Fibroblast of skin of scalp (primary cell): ENCODE data around the gene UNC13B.

ENCODE experiments used
- DNase-seq: peaks from one replicate; pipeline ENCODE4 v3.0.0-alpha.2; 2013

The UNC13B gene

DNA sequence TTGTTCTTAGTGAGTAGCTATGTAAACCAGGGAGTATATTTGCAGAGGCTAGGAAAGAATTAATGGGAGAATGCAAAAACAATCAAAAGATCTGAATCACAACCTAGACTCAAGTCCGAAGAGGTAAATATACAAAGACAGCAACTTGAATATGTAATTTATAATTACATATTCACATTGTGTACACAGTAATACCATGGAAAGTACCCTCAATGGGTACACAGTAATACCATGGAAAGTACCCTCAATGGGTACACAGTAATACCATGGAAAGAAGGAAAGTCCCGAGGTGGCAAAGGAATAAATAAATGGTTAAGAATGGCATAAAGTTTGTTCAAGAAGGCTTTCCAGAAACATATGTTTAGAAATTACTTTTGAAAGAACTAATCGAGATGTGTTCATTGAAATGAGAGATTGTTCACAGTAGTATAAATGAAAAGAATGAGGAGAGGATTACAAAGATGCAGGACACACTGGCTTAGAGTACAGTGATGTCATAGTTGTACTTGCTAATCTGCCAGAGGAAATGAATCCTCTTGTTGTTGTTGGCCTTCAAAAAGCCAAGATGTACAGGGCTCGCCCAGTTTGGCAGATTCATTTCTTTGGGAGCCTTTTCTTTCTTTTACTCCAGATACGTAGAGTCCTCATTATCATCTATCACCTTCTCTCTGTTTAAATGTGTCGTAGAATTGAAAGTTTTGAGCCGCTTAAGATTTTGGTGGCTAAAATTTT is 116.0 kb downstream of the UNC13B start:
- peak; percentile 67 for DNase-seq

DNA sequence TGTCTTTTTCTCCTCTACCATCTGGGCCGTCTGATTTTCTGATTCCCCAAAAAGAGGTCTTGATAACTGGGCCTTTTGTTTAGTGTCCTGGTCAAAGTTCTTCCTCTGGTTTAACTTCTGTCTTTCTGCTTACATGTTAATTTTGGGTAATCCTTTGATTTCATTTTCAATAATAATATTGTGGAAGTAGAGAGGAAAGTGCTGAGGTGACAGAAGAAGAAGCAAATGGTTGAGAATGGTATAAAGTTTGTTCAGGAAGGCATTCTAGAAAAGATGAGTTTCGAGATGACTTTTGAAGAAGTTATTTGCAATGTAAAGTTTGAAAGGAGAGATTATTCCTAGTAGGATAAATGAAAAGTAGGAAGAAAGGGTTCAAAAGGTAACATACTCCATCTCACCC is 118.1 kb downstream of the UNC13B start:
- no peak for DNase-seq

DNA sequence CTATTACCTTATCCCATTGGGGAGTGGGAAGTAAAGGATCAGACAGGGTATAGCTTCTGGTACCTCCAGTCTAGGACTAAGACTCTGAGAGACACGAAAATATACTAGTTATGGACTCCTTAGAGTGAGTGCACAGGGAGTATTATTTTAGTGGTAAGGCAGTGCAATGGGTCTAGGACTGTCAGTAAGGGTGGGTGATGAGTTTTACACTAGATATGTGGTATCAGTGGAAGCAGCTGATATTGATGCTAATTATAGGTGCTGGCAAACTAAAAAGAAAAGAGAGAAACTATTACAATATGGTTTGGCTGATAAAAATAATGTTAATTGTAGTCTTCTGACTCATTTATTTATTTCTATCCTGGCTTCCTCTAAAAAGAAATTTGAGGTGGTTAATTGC is 118.6 kb downstream of the UNC13B start:
- DNase-seq: no peak

DNA sequence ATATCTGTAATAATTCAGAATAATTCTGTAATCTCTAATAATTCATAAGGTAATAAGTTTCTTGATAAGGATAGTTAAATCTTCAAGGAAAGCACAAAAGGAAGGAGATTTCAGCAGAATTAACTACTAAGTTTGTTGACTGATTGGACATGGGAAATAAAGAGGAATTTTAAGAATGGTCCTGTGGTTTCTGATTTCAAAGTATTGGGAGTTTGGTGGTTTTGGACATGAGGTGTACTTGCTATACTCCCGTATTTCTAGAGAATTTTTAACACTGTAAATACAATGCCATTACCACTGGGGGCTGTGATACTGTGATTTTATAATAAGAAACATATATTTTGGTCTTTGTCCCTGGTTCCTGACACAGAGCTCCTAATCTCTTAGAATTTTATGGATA is 123.9 kb downstream of the UNC13B start:
- peak; percentile 17 for DNase-seq

DNA sequence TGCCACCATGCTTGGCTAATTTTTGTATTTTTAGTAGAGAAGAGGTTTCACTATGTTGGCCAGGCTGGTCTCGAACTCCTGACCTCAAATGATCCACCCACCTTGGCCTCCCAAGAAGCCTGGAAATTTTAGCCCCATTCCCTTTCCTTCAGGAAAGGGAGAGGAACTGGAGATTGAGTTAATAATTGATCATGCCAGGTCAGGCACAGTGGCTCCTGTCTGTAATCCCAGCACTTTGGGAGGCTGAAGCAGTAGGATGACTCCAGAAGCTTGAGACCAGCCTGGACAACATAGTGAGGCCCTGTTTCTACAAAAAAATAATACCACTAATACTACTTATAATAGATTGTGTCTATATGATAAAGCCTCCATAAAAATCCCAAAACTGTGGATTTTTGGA is 124.6 kb downstream of the UNC13B start:
- DNase-seq: no peak

DNA sequence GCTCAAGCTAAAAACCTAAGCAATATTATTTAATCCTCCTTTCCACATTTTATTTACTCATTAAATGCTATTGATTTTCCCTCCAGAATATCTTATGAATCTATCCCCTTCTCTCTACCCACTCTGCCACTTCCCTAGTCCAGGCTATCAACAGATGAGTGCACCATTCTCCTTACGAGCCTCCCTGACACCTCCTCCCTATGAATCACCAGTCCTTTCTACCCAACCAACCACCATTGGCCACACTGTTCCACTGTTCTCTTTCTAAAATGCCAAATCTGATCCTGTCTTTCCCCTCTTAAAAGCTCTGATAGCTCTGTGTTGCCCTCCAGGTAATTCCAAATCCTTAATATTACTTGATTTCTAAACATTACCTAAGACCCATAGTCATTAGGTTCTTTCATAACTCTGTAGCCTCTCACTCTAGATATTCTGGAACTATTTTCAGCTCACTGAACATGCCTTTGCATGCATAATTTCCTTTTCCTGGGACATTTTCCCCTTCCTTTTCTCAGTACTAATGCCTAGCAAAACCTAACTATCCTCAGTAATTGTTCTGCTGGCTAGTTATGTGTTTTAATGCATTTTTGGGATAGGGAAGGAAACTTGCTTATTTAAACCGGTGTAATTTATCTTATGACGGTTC is 126.3 kb downstream of the UNC13B start:
- DNase-seq: no peak

DNA sequence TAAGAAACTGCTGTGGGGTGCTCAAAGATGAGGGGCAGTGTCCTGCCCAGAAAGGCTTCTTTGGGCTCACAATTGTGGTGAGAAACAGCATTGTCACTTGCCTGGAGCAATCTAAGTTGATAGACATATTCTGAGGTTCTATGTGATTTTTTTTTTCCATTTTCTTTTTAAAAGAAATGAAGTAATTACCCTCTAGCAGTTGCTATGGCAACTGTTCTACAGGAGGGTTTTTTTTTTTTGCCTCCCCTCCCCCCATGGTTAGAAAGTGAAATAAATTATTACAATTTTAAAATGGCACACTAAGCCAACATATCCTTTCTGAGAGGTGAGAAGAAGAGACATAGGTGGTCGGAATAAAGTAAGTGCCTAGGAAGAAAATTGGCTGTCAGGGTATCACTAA is 127.0 kb downstream of the UNC13B start:
- DNase-seq: no peak

DNA sequence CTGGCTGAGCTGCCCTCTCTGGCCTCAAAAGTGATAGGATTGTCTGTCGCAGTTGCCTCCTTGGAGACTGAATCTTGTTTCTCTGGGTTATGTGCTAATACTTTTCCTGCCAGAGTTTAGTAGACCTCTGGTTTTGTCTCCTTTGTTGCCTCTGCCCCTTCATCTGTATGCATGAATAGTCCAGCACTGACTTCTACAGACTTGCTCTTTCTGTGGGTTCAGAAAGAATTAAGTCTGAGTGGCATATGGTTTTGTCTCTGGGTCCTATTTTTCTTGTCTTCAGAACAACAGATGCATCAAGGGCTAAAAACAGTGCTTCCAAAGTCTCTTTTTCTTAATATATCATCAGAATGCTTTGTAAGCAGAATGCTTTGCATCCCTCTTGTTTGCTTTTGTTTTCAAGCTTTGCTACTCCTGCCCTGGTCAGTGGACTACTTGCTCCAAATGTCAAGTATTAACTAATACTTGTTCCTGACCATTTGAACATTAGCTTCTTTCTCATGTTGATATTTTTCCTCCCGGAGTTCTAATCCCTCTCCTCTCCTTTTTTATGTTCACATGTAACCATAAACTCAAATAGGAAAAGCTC is 131.7 kb downstream of the UNC13B start:
- no peak for DNase-seq

DNA sequence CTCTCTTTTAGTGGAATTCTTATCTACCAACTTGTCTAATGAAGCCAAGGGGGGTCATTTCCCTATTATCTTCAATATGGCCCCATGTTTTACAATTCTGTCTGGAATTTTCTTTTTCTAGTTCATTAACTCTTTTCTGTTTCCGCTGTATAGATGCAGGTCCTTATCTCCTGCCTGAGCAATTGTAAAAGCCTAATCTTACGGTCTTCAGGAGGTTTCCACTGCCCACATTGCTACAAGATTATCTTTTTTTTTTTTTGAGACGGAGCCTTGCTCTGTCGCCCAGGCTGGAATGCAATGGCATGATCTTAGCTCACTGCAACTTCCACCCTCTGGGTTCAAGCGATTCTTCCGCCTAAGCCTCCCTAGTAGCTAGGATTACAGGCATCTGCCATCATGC is 132.3 kb downstream of the UNC13B start:
- DNase-seq: no peak

DNA sequence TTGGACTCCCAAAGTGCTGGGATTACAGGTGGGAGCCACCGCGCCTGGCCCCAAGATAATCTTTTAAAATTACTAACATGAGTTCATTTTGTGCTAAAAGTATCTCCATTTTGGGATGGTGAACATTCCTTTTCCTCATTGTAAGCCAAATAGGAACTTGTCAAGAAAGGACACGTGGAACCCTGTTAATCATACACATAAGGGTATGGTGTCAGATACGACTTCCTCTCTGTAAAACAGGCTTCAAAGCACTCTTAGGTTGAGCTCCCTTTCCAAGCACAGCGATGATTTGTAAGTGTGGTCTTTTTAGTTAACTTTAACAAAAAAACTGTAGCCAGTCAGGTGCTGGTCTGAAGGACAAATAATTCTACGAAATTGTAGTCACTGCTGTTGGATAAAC is 132.7 kb downstream of the UNC13B start:
- DNase-seq: no peak

DNA sequence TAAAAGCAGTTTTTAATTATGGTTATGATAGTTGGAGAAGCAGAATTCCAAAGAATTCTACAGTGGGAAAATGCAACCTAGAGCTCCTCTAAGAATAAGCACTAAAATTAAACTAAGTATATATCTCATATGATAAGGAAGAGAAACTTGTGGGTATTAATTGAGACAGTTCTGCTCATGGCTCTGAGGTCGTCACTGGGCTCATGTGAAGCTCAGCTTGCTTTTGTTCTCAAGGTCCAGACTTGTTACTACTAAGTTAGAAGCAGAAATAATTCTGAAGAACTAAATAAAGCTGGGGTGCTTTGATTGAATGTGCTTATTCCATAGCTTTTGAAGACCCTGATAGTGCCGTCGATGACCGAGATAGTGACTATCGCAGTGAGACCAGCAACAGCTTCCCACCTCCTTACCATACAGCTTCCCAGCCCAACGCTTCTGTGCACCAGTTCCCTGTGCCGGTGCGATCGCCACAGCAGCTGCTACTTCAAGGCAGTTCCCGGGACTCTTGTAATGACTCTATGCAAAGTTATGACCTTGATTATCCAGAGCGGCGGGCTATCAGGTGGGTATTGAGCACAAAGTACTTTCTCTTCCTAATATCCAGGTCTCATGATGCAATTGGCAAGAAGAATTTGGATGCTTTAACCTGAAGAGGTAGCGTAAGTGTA is 133.7 kb downstream of the UNC13B start:
- DNase-seq: no peak

DNA sequence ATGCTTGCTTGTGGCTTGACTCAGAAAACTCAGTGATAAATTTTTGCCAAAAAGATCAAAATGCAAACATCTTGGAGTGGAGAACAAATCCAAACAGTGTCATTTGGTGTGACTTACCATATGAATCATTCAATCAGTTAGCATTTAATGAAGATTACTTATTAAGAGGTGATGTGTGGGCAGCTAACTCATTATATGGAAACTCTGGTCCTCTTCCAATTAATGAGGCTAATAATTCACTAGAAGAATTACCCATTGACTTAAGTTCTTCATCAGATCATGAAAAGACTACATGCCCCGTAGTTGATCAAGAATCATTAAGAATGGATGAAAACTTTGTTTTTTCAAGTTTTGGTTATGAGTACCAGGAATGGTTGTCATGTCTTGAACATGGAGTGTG is 141.8 kb downstream of the UNC13B start:
- DNase-seq: no peak

DNA sequence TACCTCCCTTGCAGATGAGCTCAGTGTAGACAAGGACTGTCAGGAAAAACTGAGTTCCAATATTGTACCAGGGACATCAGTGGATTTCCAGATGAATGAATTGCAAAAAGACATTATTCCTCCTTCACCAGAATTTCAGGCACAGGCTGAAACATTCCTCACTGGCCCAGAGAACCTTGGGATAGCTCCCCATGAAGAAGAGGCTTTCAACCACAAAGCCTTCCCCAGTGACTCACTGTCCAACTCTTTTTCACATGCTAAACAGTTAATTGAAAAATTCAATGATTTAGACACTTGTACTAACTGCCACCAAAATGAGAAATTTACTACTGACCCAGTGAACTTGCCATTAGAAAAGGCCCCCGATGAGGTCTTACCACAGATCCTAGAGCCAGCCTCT is 144.5 kb downstream of the UNC13B start:
- DNase-seq: peak; percentile 59

DNA sequence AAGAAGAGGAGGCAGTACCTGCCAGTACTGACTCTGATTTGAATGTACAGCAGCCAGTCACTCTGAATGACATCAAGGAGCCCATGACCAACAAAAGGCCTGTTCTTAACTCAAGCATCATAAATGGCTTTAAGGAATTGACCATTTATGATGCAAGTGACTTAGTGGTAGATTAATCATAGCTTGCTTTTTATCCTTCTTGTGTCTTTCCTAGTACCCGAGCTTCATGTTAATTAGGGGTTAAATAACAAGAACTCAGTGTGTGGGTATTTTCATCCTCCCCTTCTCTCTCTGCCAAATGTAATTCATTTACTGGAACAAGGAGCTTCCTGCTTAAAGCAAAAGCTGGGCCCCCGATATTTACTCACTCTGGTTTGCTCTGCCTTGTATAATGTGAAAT is 146.5 kb downstream of the UNC13B start:
- DNase-seq: no peak

DNA sequence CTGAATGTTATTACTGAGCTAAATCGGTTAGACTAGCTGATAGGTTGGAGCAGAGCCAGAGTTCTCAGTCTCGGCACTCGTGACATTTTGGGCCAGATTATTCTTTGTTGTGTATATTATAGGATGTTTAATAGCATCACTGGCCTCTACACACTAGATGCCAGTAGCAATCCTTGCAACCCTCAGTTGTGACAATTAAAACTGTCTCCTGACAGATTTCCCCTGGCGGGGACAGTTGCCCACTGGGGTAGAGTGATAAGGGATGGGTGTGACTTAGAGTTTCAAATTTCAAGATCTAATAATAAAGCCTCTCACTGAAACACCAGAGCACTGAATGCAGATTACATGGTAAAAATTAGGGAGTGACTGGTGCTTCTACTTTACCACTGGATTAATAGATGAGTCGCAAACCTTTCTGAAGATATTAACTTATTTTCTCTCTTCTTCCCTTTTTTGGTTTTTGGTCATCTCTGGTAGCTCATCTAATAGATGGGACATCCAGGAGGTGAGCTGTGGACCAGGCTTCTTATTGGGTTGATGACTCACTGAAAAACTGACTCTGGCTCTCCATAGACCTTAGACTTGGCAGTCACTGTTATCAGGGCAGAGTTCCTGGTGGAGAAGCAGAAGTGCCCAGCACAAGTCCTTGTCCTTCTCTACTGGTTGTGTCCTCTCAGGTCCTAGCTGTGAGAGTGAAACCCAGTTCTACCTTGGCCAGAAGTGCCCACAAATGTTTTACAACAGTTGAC is 150.3 kb downstream of the UNC13B start:
- DNase-seq: no peak

DNA sequence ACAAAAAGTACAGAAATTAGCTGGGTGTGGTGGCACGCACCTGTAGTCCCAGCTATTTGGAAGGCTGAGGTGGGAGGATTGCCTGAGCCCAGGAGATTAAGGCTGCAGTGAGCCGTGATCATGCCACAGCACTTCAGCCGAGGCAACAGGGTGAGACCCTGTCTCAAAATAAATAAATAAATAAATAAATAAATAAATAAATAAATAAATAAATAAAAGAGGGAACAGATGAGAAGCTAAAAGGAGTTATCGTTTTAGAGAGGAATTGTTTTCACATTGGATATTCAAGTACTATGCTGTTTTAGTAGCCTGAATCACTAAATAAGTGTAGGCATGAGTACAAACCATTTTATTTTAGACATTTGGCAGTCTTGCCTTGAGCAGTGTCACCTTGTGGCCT is 151.7 kb downstream of the UNC13B start:
- DNase-seq: no peak

DNA sequence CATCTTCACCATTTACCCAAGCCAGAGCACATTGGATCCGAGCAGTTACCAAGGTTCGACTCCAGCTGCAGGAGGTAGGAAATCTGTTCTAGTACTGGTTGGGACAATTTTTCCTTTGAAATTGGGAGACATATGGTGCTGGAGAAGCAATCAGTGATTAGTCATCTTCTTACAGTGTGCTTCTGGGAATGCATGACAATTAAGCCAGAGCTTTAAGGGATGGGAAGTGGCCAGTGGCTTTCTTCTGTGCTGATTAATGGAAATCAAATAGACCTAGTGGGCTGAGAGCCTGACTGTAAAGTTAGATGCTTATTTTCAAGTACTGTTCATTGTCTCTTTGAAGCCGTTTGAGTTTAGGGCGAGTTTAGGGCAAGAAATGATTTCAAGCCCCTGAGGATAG is 152.1 kb downstream of the UNC13B start:
- peak; percentile 41 for DNase-seq

DNA sequence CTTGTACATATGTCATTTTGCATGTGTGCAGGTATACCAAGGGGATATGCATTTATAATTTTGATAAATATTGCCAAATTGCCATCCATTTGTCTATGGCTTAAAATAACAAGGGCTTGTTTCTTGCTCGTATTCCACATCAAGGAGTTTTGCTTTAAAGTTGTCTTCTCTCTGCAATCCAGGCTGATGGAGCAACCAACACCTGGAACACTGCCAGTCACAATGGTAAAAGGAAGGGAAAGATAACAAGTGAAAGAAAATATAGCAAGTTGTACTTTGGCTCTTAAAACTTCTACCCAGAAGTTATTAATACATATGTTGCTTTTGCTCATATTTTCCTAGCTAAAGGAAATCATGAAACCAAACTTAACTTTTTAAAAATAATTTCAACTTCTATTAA is 156.9 kb downstream of the UNC13B start:
- DNase-seq: no peak

DNA sequence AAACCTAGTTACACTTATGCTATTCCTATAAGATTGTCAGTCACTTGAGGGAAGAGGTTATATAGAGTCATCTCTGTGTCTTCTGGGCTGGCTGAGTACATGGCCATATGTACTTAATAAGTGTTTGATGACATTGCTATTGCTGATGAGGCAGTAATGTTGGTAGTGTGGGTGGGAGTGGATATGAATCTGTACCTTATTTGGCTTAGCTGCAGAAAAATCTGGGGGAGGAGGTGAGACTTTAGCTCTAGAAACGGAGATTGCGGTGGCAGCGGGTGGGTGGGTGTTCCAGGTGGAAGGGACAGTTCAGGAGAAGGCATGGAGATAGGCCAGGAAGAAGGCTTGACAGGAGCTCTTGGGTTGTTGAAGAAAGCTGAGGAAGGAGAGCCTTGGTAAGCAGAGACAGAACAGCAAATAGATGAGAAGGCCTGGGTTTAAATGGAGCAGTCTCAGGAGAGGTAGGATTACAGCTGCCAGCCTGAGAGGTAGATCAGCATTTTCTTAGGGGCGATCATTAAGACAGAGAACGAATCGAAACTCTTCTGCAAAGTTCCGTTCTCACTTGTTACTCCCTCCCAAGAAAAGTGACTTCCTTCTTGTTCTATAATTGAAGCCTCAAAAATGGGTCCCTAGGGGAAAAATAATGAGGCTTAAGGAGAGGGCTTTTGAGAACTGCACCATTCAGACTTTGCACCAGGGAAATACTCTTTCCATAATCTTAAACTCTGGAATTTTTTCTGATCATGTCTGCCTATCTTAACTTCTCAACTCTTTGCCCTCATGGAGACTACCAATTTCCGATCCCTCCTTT is 160.5 kb downstream of the UNC13B start:
- DNase-seq: no peak

DNA sequence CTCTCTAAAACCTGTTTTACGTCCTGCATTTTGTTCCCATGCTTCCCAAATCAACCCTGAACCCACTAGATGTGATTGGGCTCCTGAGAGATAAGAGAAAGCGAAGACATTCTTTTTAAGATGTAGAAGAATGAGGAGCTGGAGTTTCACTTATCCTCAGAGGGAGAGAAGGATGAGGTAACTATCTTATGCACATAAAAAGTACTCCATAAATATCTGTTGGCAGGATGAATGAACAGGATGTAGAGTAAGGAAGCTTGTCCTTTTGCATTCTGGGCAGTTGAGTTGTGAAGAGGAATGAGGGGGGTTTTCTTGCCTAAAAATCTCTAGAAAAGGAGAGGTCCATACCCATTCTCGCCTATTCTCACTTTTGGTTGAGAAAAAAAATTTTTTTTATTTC is 163.2 kb downstream of the UNC13B start:
- no peak for DNase-seq

DNA sequence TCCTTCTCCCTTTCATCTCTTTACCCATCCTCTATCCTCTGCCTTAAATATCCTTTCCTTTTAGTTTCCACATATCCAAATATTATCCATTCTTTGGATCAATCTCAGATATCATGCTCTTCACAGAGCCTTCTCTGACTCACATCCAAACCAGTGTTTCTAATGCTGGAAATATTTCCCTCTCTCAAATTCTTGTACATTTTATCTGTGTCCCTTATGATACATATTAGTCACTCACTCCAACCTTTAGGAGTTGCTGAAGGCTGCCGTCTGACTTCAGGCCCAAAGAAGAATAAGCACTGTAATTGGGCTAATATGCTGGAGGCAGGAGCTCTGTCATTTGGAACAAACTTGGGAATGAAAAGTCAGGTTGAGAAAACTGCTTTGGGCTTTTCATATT is 171.7 kb downstream of the UNC13B start:
- peak; percentile 80 for DNase-seq

DNA sequence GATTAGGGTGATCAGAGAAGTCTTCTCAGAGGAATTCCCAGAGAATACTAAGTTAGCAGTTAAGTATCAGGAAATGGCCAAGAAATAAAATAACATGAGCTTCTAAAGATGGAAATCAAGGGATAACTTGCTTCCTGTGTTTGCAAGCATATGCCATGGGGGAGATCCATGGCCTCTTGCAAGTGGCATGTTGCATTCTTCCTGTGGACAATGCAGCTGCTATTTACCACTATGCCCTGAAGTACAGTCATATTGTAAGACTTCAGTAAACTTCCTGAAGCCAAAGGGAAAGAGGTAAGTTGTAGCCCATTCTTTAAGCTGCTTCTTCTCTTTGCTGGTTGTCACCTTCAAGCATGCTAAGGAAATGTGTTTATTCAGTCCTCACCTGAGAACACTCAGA is 173.4 kb downstream of the UNC13B start:
- no peak for DNase-seq
